Liver (tissue), 3 donors: ENCODE measurements around the gene HAAO.

Source experiments
- EGR1 ChIP-seq, 2 donors: IDR thresholded peaks; 2 replicates each; pipeline ENCODE4 v1.6.1; 2016 to 2018; ENCODE audit warnings: antibody characterized with exemption in 2 of 2, low read depth in 2 of 2
- FOXA1 ChIP-seq: IDR thresholded peaks from 2 replicates; pipeline ENCODE4 v1.6.1; 2016; ENCODE audit warnings: antibody characterized with exemption
- GABPA ChIP-seq, 2 donors: IDR thresholded peaks in 1 of 2; conservative IDR thresholded peaks in 1 of 2; 2 replicates each; pipeline ENCODE4 v1.6.1; 2016; ENCODE audit warnings: antibody characterized with exemption in 2 of 2, mild to moderate bottlenecking in 1 of 2, moderate library complexity in 1 of 2
- HNF4A ChIP-seq, 2 donors: conservative IDR thresholded peaks; 2 replicates each; pipeline ENCODE4 v1.6.1; 2016; ENCODE audit warnings: antibody characterized with exemption in 2 of 2, mild to moderate bottlenecking in 2 of 2
- HNF4G ChIP-seq: IDR thresholded peaks from 2 replicates; pipeline ENCODE4 v1.6.1; 2016; ENCODE audit warnings: antibody characterized with exemption
- JUND ChIP-seq, 2 donors: IDR thresholded peaks; 2 replicates each; pipeline ENCODE4 v1.6.1; 2016; ENCODE audit warnings: antibody characterized with exemption in 2 of 2
- RAD21 ChIP-seq, 2 donors: IDR thresholded peaks; 2 replicates each; pipeline ENCODE4 v1.6.1; 2016; ENCODE audit warnings: antibody characterized with exemption in 2 of 2, mild to moderate bottlenecking in 2 of 2
- RXRA ChIP-seq, 2 donors: IDR thresholded peaks; 2 replicates each; pipeline ENCODE4 v1.6.1; 2017 to 2018; ENCODE audit warnings: antibody characterized with exemption in 2 of 2, mild to moderate bottlenecking in 1 of 2
- SP1 ChIP-seq: IDR thresholded peaks from 2 replicates; pipeline ENCODE4 v1.6.1; 2018; ENCODE audit warnings: antibody characterized with exemption, mild to moderate bottlenecking
- TAF1 ChIP-seq: conservative IDR thresholded peaks from 2 replicates; pipeline ENCODE4 v1.6.1; 2016; ENCODE audit warnings: antibody characterized with exemption, mild to moderate bottlenecking
- YY1 ChIP-seq: IDR thresholded peaks from 2 replicates; pipeline ENCODE4 v1.6.1; 2016; ENCODE audit warnings: antibody characterized with exemption, mild to moderate bottlenecking
- TF ChIP-seq, protein P1 (sequence below): fragments of 150-350 bp; IDR thresholded peaks from 2 replicates; pipeline ENCODE4 v1.5.1; 2017; ENCODE audit warnings: improper control_type of control experiment, low read depth, low read length; ENCODE audit not compliant: missing input control
- TF ChIP-seq, protein P2 (sequence below): IDR thresholded peaks from 2 replicates; pipeline ENCODE4 v1.6.1; 2016; ENCODE audit warnings: antibody characterized with exemption
- TF ChIP-seq, protein P3 (sequence below): IDR thresholded peaks from 2 replicates; pipeline ENCODE4 v1.6.1; 2016; ENCODE audit warnings: antibody characterized with exemption
- donor health status: healthy.
- donor health status: healthy.

DNA sequence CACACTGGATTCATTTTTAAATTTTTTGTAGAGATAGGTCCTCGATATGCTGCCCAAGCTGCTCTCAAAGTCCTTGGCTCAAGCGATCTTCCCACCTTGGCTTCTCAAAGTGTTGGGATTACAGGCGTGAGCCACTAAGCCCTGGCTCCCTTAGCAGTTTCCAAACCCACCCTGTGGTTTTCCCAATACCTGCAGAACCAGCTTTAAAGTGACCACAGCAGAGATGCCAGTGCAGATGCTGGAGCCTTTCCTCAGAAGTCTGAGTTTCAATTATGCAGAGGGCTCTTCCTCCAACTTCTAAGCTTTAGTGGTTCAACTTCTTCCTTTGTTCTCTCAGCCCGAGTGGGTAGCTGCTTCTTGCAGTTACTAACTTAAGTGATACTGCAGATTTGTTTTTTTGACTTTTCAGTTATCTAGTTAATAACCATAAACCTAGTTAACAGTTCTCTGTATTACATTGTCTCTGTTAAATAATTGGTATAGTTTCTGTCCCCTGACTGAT is 8.1 kb upstream of the HAAO start:
- TF ChIP-seq, protein P1, sequence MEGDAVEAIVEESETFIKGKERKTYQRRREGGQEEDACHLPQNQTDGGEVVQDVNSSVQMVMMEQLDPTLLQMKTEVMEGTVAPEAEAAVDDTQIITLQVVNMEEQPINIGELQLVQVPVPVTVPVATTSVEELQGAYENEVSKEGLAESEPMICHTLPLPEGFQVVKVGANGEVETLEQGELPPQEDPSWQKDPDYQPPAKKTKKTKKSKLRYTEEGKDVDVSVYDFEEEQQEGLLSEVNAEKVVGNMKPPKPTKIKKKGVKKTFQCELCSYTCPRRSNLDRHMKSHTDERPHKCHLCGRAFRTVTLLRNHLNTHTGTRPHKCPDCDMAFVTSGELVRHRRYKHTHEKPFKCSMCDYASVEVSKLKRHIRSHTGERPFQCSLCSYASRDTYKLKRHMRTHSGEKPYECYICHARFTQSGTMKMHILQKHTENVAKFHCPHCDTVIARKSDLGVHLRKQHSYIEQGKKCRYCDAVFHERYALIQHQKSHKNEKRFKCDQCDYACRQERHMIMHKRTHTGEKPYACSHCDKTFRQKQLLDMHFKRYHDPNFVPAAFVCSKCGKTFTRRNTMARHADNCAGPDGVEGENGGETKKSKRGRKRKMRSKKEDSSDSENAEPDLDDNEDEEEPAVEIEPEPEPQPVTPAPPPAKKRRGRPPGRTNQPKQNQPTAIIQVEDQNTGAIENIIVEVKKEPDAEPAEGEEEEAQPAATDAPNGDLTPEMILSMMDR, result no peak
- no peak for TF ChIP-seq RAD21 (IDR thresholded peaks at IDR 0.05)
- TF ChIP-seq, protein P2, sequence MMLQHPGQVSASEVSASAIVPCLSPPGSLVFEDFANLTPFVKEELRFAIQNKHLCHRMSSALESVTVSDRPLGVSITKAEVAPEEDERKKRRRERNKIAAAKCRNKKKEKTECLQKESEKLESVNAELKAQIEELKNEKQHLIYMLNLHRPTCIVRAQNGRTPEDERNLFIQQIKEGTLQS, result no peak
- no peak for TF ChIP-seq YY1
- no peak for TF ChIP-seq SP1
- no peak for TF ChIP-seq FOXA1
- TF ChIP-seq JUND (IDR thresholded peaks at IDR 0.05), result no peak
- no peak for TF ChIP-seq GABPA (IDR thresholded peaks at IDR 0.05 in 1 of 2, conservative IDR thresholded peaks at IDR 0.05 in 1 of 2)
- no peak for TF ChIP-seq HNF4A (conservative IDR thresholded peaks at IDR 0.05)
- TF ChIP-seq, protein P3, sequence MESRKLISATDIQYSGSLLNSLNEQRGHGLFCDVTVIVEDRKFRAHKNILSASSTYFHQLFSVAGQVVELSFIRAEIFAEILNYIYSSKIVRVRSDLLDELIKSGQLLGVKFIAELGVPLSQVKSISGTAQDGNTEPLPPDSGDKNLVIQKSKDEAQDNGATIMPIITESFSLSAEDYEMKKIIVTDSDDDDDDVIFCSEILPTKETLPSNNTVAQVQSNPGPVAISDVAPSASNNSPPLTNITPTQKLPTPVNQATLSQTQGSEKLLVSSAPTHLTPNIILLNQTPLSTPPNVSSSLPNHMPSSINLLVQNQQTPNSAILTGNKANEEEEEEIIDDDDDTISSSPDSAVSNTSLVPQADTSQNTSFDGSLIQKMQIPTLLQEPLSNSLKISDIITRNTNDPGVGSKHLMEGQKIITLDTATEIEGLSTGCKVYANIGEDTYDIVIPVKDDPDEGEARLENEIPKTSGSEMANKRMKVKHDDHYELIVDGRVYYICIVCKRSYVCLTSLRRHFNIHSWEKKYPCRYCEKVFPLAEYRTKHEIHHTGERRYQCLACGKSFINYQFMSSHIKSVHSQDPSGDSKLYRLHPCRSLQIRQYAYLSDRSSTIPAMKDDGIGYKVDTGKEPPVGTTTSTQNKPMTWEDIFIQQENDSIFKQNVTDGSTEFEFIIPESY, result no peak
- TF ChIP-seq RXRA (IDR thresholded peaks at IDR 0.05), result no peak
- TF ChIP-seq HNF4G, result no peak
- TF ChIP-seq TAF1, result no peak
- TF ChIP-seq EGR1 (IDR thresholded peaks at IDR 0.05; ENCODE audit: low read depth in 2 of 2), result no peak
